ENCODE measurements around the gene OR2AT4.
"Not testable (repeated sequence)": the region's sequence is repeated elsewhere in the genome, so short reads cannot be mapped to it uniquely, and the experiment has no call there.

Gene OR2AT4

GRCh38 chr11:75047191-75047590 is 49.5 kb downstream of the OR2AT4 start:
- no peak overlapping the region for H3K27ac ChIP-seq
- TF ChIP-seq CTCF (conservative IDR thresholded peaks at IDR 0.05): no peak

GRCh38 chr11:75046668-75047067 is 50.0 kb downstream of the OR2AT4 start:
- not testable (repeated sequence) for H3K27ac ChIP-seq

GRCh38 chr11:75044381-75045170 is 52.1 kb downstream of the OR2AT4 start:
- H3K27ac ChIP-seq: not testable (repeated sequence)

GRCh38 chr11:75041821-75042220 is 54.9 kb downstream of the OR2AT4 start:
- H3K27ac ChIP-seq: not testable (repeated sequence)

- no peak for TF ChIP-seq CTCF (conservative IDR thresholded peaks at IDR 0.05)
- no peak overlapping the region for H3K27ac ChIP-seq
Observed at GRCh38 chr11:75041263-75041662, 55.4 kb downstream of the OR2AT4 start.

- TF ChIP-seq CTCF (conservative IDR thresholded peaks at IDR 0.05): no peak
- H3K27ac ChIP-seq: no peak overlapping the region
Observed at GRCh38 chr11:75040167-75040770, 56.4 kb downstream of the OR2AT4 start.

- no peak for TF ChIP-seq CTCF (conservative IDR thresholded peaks at IDR 0.05)
- H3K27ac ChIP-seq: no peak overlapping the region
Observed at GRCh38 chr11:75035911-75036565, 60.6 kb downstream of the OR2AT4 start.

GRCh38 chr11:75035256-75035655 is 61.4 kb downstream of the OR2AT4 start:
- no peak for TF ChIP-seq CTCF (conservative IDR thresholded peaks at IDR 0.05)
- H3K27ac ChIP-seq: no peak overlapping the region

GRCh38 chr11:75033916-75034315 is 62.8 kb downstream of the OR2AT4 start:
- no peak overlapping the region for H3K27ac ChIP-seq
- no peak for TF ChIP-seq CTCF (conservative IDR thresholded peaks at IDR 0.05)
